Activated T-cell treated with anti-CD3 and anti-CD28 coated beads for 24 hours (primary cell): Measurements from ENCODE around the gene TFCP2L1.

ENCODE experiments used
- DNase-seq: peaks from one replicate; pipeline ENCODE4 v3.0.0-alpha.2; 2020; ENCODE audit warnings: low read depth

Gene TFCP2L1

DNA sequence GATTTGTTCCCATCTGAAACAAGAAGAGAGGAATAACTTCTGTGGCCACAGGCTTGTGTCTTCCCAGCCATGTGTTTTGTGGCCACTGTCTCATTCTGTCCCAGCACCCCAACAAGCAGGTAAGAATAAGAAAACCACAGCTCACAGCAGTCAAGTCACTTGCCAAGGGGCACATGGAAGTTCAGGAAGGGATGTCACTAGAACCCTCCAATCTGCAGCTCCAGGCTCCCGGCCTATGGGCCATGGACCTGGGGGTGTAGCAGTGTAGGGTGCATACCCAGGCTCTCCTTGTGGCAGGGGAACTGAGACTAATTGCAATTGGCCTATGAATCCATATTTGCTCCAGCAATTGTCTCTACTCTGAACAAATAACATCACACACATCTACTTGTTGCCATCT is 112.5 kb downstream of the TFCP2L1 start:
- DNase-seq, result no peak

DNA sequence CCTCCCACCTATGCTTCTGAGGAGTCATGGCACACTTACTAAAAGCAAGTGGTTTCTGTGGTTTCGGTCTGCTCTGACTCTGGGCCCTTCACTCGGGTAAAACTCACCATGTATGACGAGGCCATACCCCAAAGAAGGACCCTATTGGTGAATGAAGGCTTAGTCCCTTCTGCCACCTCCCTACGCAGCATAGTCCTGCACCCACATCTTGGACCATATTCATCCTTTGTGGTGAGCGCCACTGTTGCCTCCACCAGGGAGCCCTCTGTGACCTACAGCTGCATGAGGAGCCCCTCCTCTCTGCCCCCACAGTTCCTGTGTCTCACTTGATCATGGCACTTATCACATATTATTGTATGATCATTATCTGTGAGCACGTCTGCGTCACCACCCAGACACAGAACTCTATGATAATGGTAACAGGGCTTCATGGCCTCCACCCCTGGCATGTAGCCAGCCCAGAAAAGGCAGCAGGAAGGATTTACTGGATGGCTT is 113.3 kb downstream of the TFCP2L1 start:
- no peak for DNase-seq

DNA sequence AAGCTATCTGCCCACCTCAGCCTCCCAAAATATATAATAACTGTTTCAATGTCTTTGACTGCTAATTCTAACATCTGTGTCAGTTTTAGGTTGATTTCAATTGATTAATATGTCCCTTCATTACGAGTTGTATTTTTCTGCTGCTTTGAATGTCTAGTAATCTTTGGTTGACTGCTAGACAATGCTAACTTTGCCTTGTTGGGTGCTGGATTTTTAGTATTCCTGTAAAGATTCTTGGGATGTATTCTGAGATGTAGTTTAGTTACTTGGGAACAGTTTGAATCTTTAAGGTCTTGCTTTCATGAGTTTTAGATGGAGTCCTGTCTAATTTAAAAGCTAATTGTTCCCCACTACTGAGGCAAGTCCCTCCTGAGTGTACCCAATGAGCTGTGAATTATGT is 114.4 kb downstream of the TFCP2L1 start:
- no peak for DNase-seq

DNA sequence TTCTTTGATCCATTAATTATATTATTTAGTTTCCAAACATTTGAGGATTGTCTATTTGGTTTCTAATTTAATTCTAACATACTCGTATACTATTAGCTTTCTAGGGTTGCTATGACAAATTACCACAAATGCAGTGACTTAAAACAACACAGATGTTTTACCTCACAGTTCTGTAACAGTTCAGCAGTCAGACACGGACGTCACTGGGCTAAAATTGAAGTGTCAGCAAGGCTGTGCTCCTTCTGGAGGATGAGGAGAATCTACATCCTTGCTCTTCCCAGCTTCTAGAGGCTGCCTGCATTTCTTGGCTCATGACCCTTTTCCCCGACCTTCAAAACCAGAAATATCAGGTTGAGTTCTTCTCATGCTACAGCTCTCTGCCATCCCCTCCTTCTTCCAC is 117.6 kb downstream of the TFCP2L1 start:
- no peak for DNase-seq
